Pancreas (tissue), 10 donors: ENCODE results near the gene EPB41L4A. TPM values are rescaled to one million over a fixed set of nuclear protein-coding genes. Genes with fewer than 3 reads are reported as not detected.

Experiments
- ATAC-seq, 4 donors: fragments of 200-7000 bp; cut with Tn5 transposase; one replicate each; pipeline versions ENCODE4 v1.8.0 to v1.9.1; 2020; ENCODE audit warnings: mild to moderate bottlenecking in 4 of 4, moderate library complexity in 4 of 4
- DNase-seq, 6 donors: peaks; one replicate each; pipeline ENCODE4 v3.0.0-alpha.2; 2020
- FAIRE-seq: peaks from 2 replicates; lab custom pipeline; 2012; peaks lifted over from hg19 to GRCh38; lab: Jason Lieb, UNC
- H3K27ac ChIP-seq, 4 donors: fragments of 200-600 bp; sonication (generic); 1 replicate in 3 of 4; 2 replicates in 1 of 4; pipeline versions ENCODE4 v1.5.0 to v1.8.0; 2020
- H3K27me3 ChIP-seq, 4 donors: fragments of 200-600 bp; one replicate each; pipeline ENCODE4 v1.8.0; 2021
- H3K36me3 ChIP-seq, 3 donors: fragments of 200-600 bp; sonication (generic) in 1 of 3; one replicate each; pipeline versions ENCODE4 v1.5.0 to v1.8.0; 2020 to 2021
- H3K4me1 ChIP-seq, 3 donors: fragments of 200-600 bp; one replicate each; pipeline ENCODE4 v1.8.0; 2021
- H3K4me3 ChIP-seq, 4 donors: fragments of 200-600 bp; sonication (generic) in 2 of 4; one replicate each; pipeline versions ENCODE4 v1.5.0 to v1.8.0; 2020 to 2021
- H3K9me3 ChIP-seq, 4 donors: fragments of 200-600 bp; one replicate each; pipeline ENCODE4 v1.8.0; 2021
- WGBS, 2 donors: extraction: QIAGEN DNeasy Blood & Tissue Kit; methylation state at CpG; one replicate each; pipeline ENCODE4 v1.1.7; 2013; 5-methylcytosine and 5-hydroxymethylcytosine counted together
- intact Hi-C, 3 donors: fragments of 100-400 bp; cut with DNase I; formaldehyde crosslinking; loops; one replicate each; pipeline versions ENCODE4 v1.11.1 to v1.14.2; 2022
- polyA plus RNA-seq, 2 donors: library from polyadenylated mRNA; stranded (reverse); fragments of 200-250 nt; gene quantifications; one replicate each; pipeline ENCODE4 v1.2.3, GENCODE V29; 2013
- total RNA-seq, 6 donors: library from RNA; stranded (reverse); fragmentation: NEBNext Ultra II Directional in 4 of 6; extraction: Animal tissue kit (Norgen Biotek cat#: 25700) in 4 of 6; gene quantifications; one replicate each; pipeline versions ENCODE4 v1.2.1 to v1.2.4, GENCODE V29; 2021 to 2023
- TF ChIP-seq, protein P1 (sequence below), 4 donors: fragments of 200-600 bp; sonication (generic) in 3 of 4; IDR thresholded peaks; one replicate each; pipeline versions ENCODE4 v1.5.0 to v1.8.0; 2021; ENCODE audit warnings: antibody characterized with exemption in 4 of 4
- donor health status: healthy with polysubstance abuse.
- donor health status: DM: no; HTN: no; CAD: no; lungs with moderate emphysema.
- donor health status: DM: no; HTN: no; CAD: no.
- donor health status: control.
- donor health status: control.
- donor health status: Bipolar disorder and iron deficiency.
- donor health status: DM: yes; HTN: yes; CAD: no.
- donor health status: DM: no; HTN: no; CAD: no.
- donor health status: DM: no; HTN: no; CAD: no.
- donor health status: DM: yes; HTN: yes; CAD: no.

Gene EPB41L4A
- total and polyA plus RNA-seq, 8 donors: 4.4 to 23.4 (median 6.9) TPM

DNA sequence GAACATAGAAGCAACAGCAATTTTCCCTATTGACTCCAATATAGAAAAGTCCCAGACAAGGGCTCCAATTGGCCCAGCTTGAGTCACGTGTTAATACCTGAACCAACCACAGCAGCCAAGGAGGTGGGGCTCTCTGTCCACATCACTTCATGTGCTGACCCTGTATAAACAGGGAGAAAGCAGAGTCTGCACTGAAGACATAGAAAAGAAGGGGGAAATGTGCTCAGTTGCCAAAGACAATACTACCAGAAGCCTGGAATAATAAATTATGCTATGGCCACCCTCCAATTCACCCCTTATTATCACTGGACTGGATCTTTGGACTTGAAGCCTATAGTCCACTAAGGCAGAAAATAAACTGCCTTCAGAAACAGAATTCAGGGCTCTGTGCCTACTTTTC lies 275.4 kb downstream of the EPB41L4A start:
- no peak for DNase-seq
- 86 to 90% methylated on average over 1 of the region's 1 CpG for WGBS, 2 donors
- TF ChIP-seq, protein P1, sequence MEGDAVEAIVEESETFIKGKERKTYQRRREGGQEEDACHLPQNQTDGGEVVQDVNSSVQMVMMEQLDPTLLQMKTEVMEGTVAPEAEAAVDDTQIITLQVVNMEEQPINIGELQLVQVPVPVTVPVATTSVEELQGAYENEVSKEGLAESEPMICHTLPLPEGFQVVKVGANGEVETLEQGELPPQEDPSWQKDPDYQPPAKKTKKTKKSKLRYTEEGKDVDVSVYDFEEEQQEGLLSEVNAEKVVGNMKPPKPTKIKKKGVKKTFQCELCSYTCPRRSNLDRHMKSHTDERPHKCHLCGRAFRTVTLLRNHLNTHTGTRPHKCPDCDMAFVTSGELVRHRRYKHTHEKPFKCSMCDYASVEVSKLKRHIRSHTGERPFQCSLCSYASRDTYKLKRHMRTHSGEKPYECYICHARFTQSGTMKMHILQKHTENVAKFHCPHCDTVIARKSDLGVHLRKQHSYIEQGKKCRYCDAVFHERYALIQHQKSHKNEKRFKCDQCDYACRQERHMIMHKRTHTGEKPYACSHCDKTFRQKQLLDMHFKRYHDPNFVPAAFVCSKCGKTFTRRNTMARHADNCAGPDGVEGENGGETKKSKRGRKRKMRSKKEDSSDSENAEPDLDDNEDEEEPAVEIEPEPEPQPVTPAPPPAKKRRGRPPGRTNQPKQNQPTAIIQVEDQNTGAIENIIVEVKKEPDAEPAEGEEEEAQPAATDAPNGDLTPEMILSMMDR (IDR thresholded peaks at IDR 0.05): no peak
- H3K4me3 ChIP-seq: no peak overlapping the region
- ATAC-seq: no peak
- H3K36me3 ChIP-seq: no peaks in the 10 kb centered on the region
- no peaks in the 10 kb centered on the region for H3K27me3 ChIP-seq
- H3K9me3 ChIP-seq: no peaks in the 10 kb centered on the region
- no peak overlapping the region for H3K27ac ChIP-seq
- intact Hi-C loops: loop anchor here in 1 of 3 donors (10.0 kb wide), 1 partner anchor 989 kb away; no protein-coding TSS in a partner anchor
- H3K4me1 ChIP-seq: peaks cover 0 to 4% (median 0%) of the 10 kb centered on the region in 3 donors
- no peak for FAIRE-seq

DNA sequence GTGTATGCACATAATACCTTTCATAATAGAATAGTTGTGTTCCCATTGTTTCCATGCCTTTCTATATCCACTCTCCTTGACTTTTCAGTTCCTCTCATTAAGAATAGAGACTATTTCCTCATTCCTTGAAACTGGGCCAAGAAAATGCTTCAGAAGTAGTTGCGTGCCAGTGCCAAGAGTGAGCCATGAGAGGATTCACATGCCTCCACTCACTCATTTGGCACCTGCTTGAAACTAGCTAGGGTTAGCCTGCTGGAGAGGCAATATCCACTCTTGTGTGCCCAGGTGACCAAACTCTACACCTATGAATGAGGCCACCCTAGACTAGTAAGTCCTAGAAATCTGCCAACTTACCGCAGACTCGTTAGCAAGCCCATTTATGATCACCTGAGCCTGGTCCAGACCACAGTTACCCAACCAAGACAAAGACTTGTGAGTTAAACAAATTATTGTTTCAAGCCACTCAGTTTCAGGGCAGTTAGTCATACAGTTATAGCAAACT lies 276.3 kb downstream of the EPB41L4A start:
- H3K4me1 ChIP-seq: peaks cover 0 to 4% (median 0%) of the 10 kb centered on the region in 3 donors
- H3K9me3 ChIP-seq: no peaks in the 10 kb centered on the region
- no peaks in the 10 kb centered on the region for H3K36me3 ChIP-seq
- no peak overlapping the region for H3K27ac ChIP-seq
- no peak for FAIRE-seq
- 57 to 62% methylated on average over 3 of the region's 3 CpGs for WGBS, 2 donors
- ATAC-seq: peak; percentile 35 to 61 (median 56)
- intact Hi-C loops: loop anchor here in 1 of 3 donors (10.0 kb wide), 1 partner anchor 988 kb away; no protein-coding TSS in a partner anchor
- no peaks in the 10 kb centered on the region for H3K27me3 ChIP-seq
- TF ChIP-seq, protein P1 (IDR thresholded peaks at IDR 0.05): no peak
- no peak overlapping the region for H3K4me3 ChIP-seq
- peak in 1 of 6 donors; percentile 21 for DNase-seq

DNA sequence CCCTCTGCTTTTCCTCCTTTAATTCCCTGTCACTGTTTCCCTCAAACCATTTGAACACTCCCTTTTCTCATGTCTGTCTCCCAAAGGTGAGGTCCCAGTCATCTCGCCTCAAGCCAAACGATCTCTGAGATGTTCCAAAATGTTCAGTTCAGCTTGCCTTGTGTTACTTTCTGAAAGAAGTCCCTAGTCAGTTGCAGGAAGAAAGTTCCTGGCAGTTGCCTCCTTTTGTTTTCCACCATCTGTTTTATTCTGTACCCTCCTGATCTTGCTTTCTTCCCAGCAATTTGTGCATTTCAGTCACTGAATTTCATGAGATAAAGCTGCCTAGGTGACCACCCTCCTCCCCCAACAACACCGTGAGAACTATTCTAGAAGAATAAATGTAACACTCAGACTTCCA lies 277.5 kb downstream of the EPB41L4A start:
- Histone ChIP-seq H3K9me3 (no peaks in the 10 kb centered on the region), H3K27ac (no peak overlapping the region), H3K4me1 (peaks cover 0 to 4% (median 0%) of the 10 kb centered on the region in 3 donors), H3K4me3 (no peak overlapping the region), H3K27me3 (no peaks in the 10 kb centered on the region), H3K36me3 (no peaks in the 10 kb centered on the region)
- FAIRE-seq: no peak
- no peak for ATAC-seq
- DNase-seq: no peak
- TF ChIP-seq, protein P1 (IDR thresholded peaks at IDR 0.05): no peak
- WGBS, 2 donors: 83 to 85% methylated on average over 3 of the region's 3 CpGs
- intact Hi-C loops: loop anchor here in 1 of 3 donors (10.0 kb wide), 1 partner anchor 987 kb away; no protein-coding TSS in a partner anchor

DNA sequence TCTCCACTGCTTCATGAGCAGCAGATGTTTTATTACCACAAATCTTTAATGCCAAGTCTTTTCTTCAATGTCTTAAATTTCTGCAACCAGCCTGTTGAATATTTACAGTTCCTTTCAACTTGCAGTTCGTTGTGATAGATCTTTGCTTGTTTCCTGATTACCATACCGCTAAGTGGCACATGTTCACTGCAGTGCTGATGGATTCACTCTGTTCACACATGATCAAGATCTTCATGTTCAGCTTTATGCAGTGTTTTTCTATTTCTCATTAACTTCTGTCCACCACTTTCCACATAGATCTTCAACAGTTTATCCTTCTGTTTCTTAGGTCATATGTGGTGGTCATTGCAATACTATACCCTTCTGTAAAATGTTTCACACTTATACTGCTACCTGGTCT lies 280.6 kb downstream of the EPB41L4A start:
- TF ChIP-seq, protein P1 (IDR thresholded peaks at IDR 0.05): no peak
- FAIRE-seq: no peak

DNA sequence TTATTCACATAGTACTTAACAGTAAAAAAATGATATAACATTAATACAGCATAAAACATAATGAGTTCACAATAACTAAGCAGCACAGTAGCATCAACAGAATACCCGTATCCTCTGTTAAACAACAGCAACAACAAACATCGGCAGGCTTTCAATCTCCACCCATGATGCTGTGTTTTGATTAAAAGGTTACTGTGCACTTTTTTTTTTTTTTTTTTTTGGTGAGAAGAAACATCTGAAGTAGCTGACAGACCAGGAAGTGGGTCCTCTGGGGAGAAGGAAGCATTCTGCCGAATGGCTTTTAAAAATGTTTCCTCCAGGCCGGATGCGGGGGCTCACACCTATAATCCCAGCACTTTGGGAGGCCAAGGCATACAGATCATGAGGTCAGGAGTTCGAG lies 282.3 kb downstream of the EPB41L4A start:
- no peak for FAIRE-seq
- no peaks in the 10 kb centered on the region for H3K36me3 ChIP-seq
- TF ChIP-seq, protein P1 (IDR thresholded peaks at IDR 0.05): no peak
- H3K27me3 ChIP-seq: no peaks in the 10 kb centered on the region
- no peaks in the 10 kb centered on the region for H3K9me3 ChIP-seq
- no peak overlapping the region for H3K27ac ChIP-seq
- no peak for DNase-seq
- H3K4me3 ChIP-seq: no peak overlapping the region
- WGBS, 2 donors: 67 to 80% methylated on average over 6 of the region's 6 CpGs
- intact Hi-C loops: no loop called here
- no peak for ATAC-seq
- H3K4me1 ChIP-seq: no peaks in the 10 kb centered on the region

More for the DNA sequence above, 280.6 kb downstream of the EPB41L4A start:
- H3K4me3 ChIP-seq: no peak overlapping the region
- intact Hi-C loops: no loop called here
- peaks cover 0 to 4% (median 0%) of the 10 kb centered on the region in 3 donors for H3K4me1 ChIP-seq
- ATAC-seq: no peak
- H3K27me3 ChIP-seq: no peaks in the 10 kb centered on the region
- no peaks in the 10 kb centered on the region for H3K36me3 ChIP-seq
- 54 to 62% methylated on average over 2 of the region's 2 CpGs for WGBS, 2 donors
- no peak overlapping the region for H3K27ac ChIP-seq
- no peaks in the 10 kb centered on the region for H3K9me3 ChIP-seq
- DNase-seq: no peak
